ENCODE results near the gene SLC25A21.

Gene SLC25A21

GRCh38 chr14:36820111-36820709 is 352.2 kb downstream of the SLC25A21 start (continued):
- TF ChIP-seq ZNF114 (tag by site-specific recombination; IDR thresholded peaks at IDR 0.05) = no peak
- TF ChIP-seq ZNF132 (tag by site-specific recombination; IDR thresholded peaks at IDR 0.05; ENCODE audit: borderline replicate concordance) = no peak
- TF ChIP-seq SP7 (tag by site-specific recombination; IDR thresholded peaks at IDR 0.05) = no peak
- TF ChIP-seq ZNF221 (tag by site-specific recombination; IDR thresholded peaks at IDR 0.05; ENCODE audit: borderline replicate concordance) = no peak
- peak; percentile 40; the same call in 1 of the 2 replicates for TF ChIP-seq IKZF3 (tag by site-specific recombination; IDR thresholded peaks at IDR 0.05)
- TF ChIP-seq PRDM10 (tag by site-specific recombination; IDR thresholded peaks at IDR 0.05) = no peak
- no peak for TF ChIP-seq ZNF621 (tag by site-specific recombination; IDR thresholded peaks at IDR 0.05)
- 0 out of 2 replicates have a peak, but pooled peaks have one; percentile 30 for TF ChIP-seq ZNF843 (tag by site-specific recombination; IDR thresholded peaks at IDR 0.05)
- TF ChIP-seq TSHZ1 (tag by site-specific recombination; IDR thresholded peaks at IDR 0.05; ENCODE audit: borderline replicate concordance) = no peak
- TF ChIP-seq ZNF302 (tag by site-specific recombination; IDR thresholded peaks at IDR 0.05; ENCODE audit: low read depth) = no peak
- no peak for TF ChIP-seq ZNF701 (tag by site-specific recombination; IDR thresholded peaks at IDR 0.05)
- TF ChIP-seq ZNF350 (tag by site-specific recombination; IDR thresholded peaks at IDR 0.05) = no peak
- no peak for TF ChIP-seq PBX3 (CRISPR knock-in tag; IDR thresholded peaks at IDR 0.05)
- no peak for TF ChIP-seq RBAK (tag by site-specific recombination; IDR thresholded peaks at IDR 0.05)
- TF ChIP-seq ZNF121 (tag by site-specific recombination; IDR thresholded peaks at IDR 0.05) = no peak
- no peak for TF ChIP-seq HOXD13 (CRISPR knock-in tag; IDR thresholded peaks at IDR 0.05; ENCODE audit: borderline replicate concordance)
- no peak for TF ChIP-seq ZNF184 (tag by site-specific recombination; IDR thresholded peaks at IDR 0.05)
- TF ChIP-seq YY1 (tag by site-specific recombination; IDR thresholded peaks at IDR 0.05) = no peak
- TF ChIP-seq ZNF138 (tag by site-specific recombination; IDR thresholded peaks at IDR 0.05; ENCODE audit: borderline replicate concordance) = no peak
- TF ChIP-seq ZNF211 (tag by site-specific recombination; IDR thresholded peaks at IDR 0.05; ENCODE audit: low read depth) = no peak
- no peak for TF ChIP-seq ZNF37A (tag by site-specific recombination; IDR thresholded peaks at IDR 0.05)
- TF ChIP-seq ZNF10 (tag by site-specific recombination; IDR thresholded peaks at IDR 0.05) = peak; percentile 49; the same call in 1 of the 2 replicates
- no peak for TF ChIP-seq KLF7 (tag by site-specific recombination; IDR thresholded peaks at IDR 0.05; ENCODE audit: borderline replicate concordance)
- no peak for TF ChIP-seq GLIS1 (tag by site-specific recombination; IDR thresholded peaks at IDR 0.05)
- no peak for TF ChIP-seq ZNF791 (tag by site-specific recombination; IDR thresholded peaks at IDR 0.05)
- TF ChIP-seq ZBTB21 (tag by site-specific recombination; IDR thresholded peaks at IDR 0.05) = no peak
- no peak for TF ChIP-seq ZNF426 (tag by site-specific recombination; IDR thresholded peaks at IDR 0.05)
- no peak for TF ChIP-seq ELK4 (IDR thresholded peaks at IDR 0.05; ENCODE audit: borderline replicate concordance, low read depth, low read length)
- no peak for TF ChIP-seq ZNF792 (tag by site-specific recombination; IDR thresholded peaks at IDR 0.05)
- TF ChIP-seq ZFP69B (tag by site-specific recombination; IDR thresholded peaks at IDR 0.05) = no peak
- no peak for TF ChIP-seq SP3 (tag by site-specific recombination; IDR thresholded peaks at IDR 0.05)
- TF ChIP-seq ZNF658 (tag by site-specific recombination; IDR thresholded peaks at IDR 0.05) = no peak
- TF ChIP-seq ZNF404 (tag by site-specific recombination; IDR thresholded peaks at IDR 0.05) = no peak
- no peak for TF ChIP-seq SALL2 (tag by site-specific recombination; IDR thresholded peaks at IDR 0.05; ENCODE audit: borderline replicate concordance)
